Left ventricle myocardium superior (tissue), 1 donor: ENCODE results near the gene FAM171A2. TPM values are rescaled to one million over a fixed set of nuclear protein-coding genes. Genes with fewer than 3 reads are reported as not detected.

Experiments used
- ATAC-seq: fragments of 200-7000 bp; cut with Tn5 transposase; one replicate; pipeline ENCODE4 v1.9.1; 2020; ENCODE audit warnings: mild to moderate bottlenecking, moderate library complexity
- DNase-seq: peaks from one replicate; pipeline ENCODE4 v3.0.0-alpha.2; 2020
- intact Hi-C: fragments of 100-400 bp; cut with micrococcal nuclease; formaldehyde crosslinking; loops from one replicate; pipeline ENCODE4 v1.11.0; 2022
- total RNA-seq: library from RNA; stranded (reverse); fragmentation: NEBNext Ultra II Directional; extraction: Animal tissue kit (Norgen Biotek cat#: 25700); gene quantifications from one replicate; pipeline ENCODE4 v1.2.1, GENCODE V29; 2021
- donor health status: DM: no; HTN: yes; CAD: no; lungs with severe emphysema.

Gene FAM171A2
- total RNA-seq, 1 donor from 2014 or later: 0.72 TPM

GRCh38 chr17:44312396-44313104, 51.1 kb downstream of the FAM171A2 start:
- intact Hi-C loops: no loop called here
- ATAC-seq: no peak
- DNase-seq: no peak

GRCh38 chr17:44311562-44312181, 52.0 kb downstream of the FAM171A2 start:
- intact Hi-C loops: no loop called here
- ATAC-seq (no peak), DNase-seq (no peak)

- intact Hi-C loops: no loop called here
- DNase-seq: no peak
- no peak for ATAC-seq
These were observed 52.9 kb downstream of the FAM171A2 start for GRCh38 chr17:44310609-44311376.

- intact Hi-C loops: no loop called here
- ATAC-seq (no peak), DNase-seq (no peak)
These were observed 53.5 kb downstream of the FAM171A2 start for GRCh38 chr17:44310188-44310587.

- ATAC-seq (no peak), DNase-seq (no peak)
- intact Hi-C loops: no loop called here
These were observed 54.2 kb downstream of the FAM171A2 start for GRCh38 chr17:44309472-44309871.

GRCh38 chr17:44308865-44309264, 54.8 kb downstream of the FAM171A2 start:
- intact Hi-C loops: no loop called here
- ATAC-seq: peak; percentile 8
- DNase-seq: no peak

GRCh38 chr17:44308320-44308818, 55.3 kb downstream of the FAM171A2 start, which contains the start of gene RUNDC3A:
Gene RUNDC3A (plus strand): TSS chr17:44308601. CDS start chr17:44308833, 232 bp downstream.
- intact Hi-C loops: no loop called here
- DNase-seq (peak; percentile 92), ATAC-seq (peak; percentile 99)

- ATAC-seq (peak; percentile 79), DNase-seq (peak; percentile 56)
- intact Hi-C loops: no loop called here
These were observed 56.1 kb downstream of the FAM171A2 start for GRCh38 chr17:44307387-44308186.

GRCh38 chr17:44304651-44305050, 59.0 kb downstream of the FAM171A2 start:
- no peak for ATAC-seq
- DNase-seq: no peak
- intact Hi-C loops: no loop called here

Other genes with a start within 250 kb of the FAM171A2 start
- gene HDAC5, start 240.2 kb downstream of the FAM171A2 start, total RNA-seq: 81.4 TPM
- 1.5 TPM for gene HROB, start 221.9 kb downstream of the FAM171A2 start, total RNA-seq
- gene ASB16, start 193.1 kb downstream of the FAM171A2 start, total RNA-seq: 17.0 TPM
- gene TMUB2, start 176.9 kb downstream of the FAM171A2 start, total RNA-seq: 23.6 TPM
- 36.0 TPM for gene ATXN7L3, start 164.0 kb downstream of the FAM171A2 start, total RNA-seq
- gene UBTF, start 144.2 kb downstream of the FAM171A2 start, total RNA-seq: 65.2 TPM
- not detected for gene SLC4A1, start 95.7 kb downstream of the FAM171A2 start, total RNA-seq
- 0.45 TPM for gene RUNDC3A, start 55.3 kb downstream of the FAM171A2 start, total RNA-seq
- 52.3 TPM for gene SLC25A39, start 39.0 kb downstream of the FAM171A2 start, total RNA-seq
- 156 TPM for gene GRN, start 18.6 kb downstream of the FAM171A2 start, total RNA-seq
- 0.72 TPM for gene ITGA2B, start 25.8 kb upstream of the FAM171A2 start, total RNA-seq
- gene GPATCH8, start 139.6 kb upstream of the FAM171A2 start, total RNA-seq: 19.8 TPM
- gene FZD2, start 193.6 kb upstream of the FAM171A2 start, total RNA-seq: 3.1 TPM